ENCODE results near the gene CACNB1. TPM values are rescaled to one million over a fixed set of nuclear protein-coding genes. Genes with fewer than 3 reads are reported as not detected.

CACNB1 gene
- total RNA-seq, 2 donors from 2014 or later, result 18.8 to 49.9 TPM

DNA sequence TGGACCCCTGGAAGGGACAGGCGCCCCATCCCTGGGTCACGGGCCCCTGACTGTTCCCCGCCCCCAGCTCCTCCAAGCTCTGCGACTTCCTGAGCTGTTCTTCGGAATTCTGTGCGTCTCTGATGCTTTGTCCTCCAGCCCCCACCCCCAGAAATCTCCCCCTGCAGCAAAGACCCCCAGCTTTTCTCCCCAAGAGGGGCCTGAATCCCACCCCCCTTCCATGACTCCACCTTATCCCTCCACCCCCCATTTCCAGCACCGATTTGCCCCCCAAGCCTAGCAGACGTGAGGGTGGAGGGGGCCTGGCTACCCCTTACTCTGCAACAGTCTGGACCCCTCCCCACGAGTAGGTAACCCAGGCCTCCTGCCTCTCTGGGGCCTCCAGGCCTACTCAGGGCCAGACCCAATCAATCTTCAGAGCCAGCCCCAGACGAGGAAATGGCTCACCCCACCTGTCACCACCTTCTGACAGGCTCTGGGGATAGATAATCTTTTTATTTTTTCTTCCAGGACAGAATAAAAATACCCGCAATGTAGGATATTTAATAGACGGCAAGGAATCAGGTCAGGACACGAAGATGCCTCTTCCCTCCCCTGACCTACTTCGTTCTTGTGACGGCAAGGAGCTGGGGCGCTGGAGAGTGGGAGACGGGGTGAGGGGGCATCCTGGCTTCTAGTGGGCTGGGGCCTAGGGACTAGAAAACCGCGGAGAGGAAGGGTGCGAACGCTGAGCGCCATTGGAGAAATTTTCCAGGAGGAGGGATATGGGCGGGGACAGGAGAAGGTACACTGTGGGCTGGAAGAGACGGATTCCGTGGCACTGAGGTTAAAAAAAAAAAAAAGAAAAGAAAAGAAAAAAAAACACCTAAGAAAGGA, 45.3 kb downstream of the CACNB1 start:
- Mint-ChIP-seq H3K27ac (peak overlapping the region; percentile 99 to 100), H3K4me3 (peak overlapping the region; percentile 96), H3K27me3 (peaks cover 3 to 20% of the 10 kb centered on the region in 2 donors), H3K36me3 (no peaks in the 10 kb centered on the region), H3K9me3 (no peaks in the 10 kb centered on the region), H3K4me1 (ENCODE audit: low read depth in 2 of 2) (peaks cover 22 to 38% of the 10 kb centered on the region in 2 donors)
- DNase-seq (ENCODE audit: low spot score), result no peak
- ATAC-seq, result no peak

DNA sequence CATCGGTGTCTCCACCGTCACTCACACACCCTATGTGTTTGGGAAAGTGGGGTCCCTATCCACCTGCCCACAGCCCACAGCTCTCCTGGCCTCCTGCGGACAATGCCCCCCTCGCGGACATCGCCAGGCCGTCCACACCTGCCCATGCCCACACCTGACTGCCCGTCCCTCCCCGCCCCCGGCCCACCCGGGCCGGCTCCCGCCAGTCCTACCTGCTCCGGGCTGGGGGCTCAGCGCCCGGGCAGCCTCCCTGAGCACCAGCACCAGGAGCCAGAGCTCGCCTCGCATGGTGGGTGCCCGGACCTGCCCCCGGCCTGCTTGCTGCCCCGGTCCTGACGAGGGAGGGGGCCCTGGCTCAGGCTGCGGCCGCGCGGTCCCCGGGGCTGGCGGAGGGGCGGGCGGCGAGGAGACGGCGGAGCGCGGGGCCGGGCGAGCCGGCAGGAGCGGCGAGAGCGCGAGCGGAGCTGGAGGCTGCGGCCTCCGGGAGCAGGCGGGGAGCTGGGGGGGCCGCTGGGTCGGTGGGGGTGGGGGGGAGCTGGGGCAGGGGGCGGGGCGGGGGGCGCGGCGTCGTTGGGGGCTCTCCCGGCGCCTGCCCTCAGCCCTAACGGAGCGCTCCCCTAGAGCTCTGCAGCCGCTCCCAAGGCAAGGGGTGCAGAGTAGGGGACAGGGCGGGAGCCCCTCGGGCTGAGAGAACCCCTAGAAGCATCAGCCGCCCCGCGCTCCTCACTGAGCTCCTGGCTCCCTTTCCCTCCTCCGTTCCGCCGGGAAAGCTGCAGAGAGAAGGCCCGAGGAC, 46.1 kb downstream of the CACNB1 start, which contains the start of gene PLXDC1:
Gene PLXDC1 (minus strand): TSS at position 488 of the 793 bp plus-strand sequence. CDS start 200 bp downstream, at position 288.
- Mint-ChIP-seq H3K36me3 (no peaks in the 10 kb centered on the region), H3K27ac (peak within 1 kb of the TSS; percentile 99 to 100), H3K4me3 (peak within 1 kb of the TSS; percentile 96), H3K27me3 (peaks cover 3 to 20% of the 10 kb centered on the region in 2 donors), H3K4me1 (ENCODE audit: low read depth in 2 of 2) (peaks cover 22 to 38% of the 10 kb centered on the region in 2 donors), H3K9me3 (no peaks in the 10 kb centered on the region)
- ATAC-seq, result no peak
- DNase-seq (ENCODE audit: low spot score), result no peak

DNA sequence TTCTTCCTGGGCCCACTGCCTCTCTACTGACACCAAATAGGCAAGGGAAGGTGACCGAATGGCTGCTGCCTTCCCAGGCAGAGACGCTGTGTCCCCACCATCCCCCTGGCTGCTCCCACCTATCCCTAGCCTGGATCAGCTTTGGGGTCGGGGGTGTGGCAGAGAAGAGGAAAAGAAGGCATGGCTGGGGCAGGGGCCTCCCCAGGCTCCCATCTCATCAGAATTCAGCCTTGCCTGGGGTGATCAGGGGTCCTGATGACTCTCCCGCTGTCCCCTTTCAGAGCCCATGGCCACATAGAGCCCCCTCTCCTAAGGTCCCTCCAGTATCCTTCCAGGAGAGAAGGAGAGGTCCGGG, 46.7 kb downstream of the CACNB1 start:
- Mint-ChIP-seq H3K27me3 (peaks cover 3 to 20% of the 10 kb centered on the region in 2 donors), H3K4me1 (ENCODE audit: low read depth in 2 of 2) (peaks cover 22 to 38% of the 10 kb centered on the region in 2 donors), H3K27ac (no peak overlapping the region), H3K9me3 (no peaks in the 10 kb centered on the region), H3K4me3 (peak overlapping the region; percentile 30), H3K36me3 (no peaks in the 10 kb centered on the region)
- ATAC-seq (no peak), DNase-seq (ENCODE audit: low spot score) (no peak)

GRCh38 chr17:39150104-39150634, 47.3 kb downstream of the CACNB1 start:
- H3K4me3 Mint-ChIP-seq, result peak overlapping the region; percentile 30
- H3K4me1 Mint-ChIP-seq (ENCODE audit: low read depth in 2 of 2), result peaks cover 22 to 38% of the 10 kb centered on the region in 2 donors
- H3K36me3 Mint-ChIP-seq, result no peaks in the 10 kb centered on the region
- DNase-seq (ENCODE audit: low spot score) (no peak), ATAC-seq (no peak)
- H3K27ac Mint-ChIP-seq, result peak overlapping the region in 1 of 2 donors; percentile 10
- peaks cover 3 to 20% of the 10 kb centered on the region in 2 donors for H3K27me3 Mint-ChIP-seq
- no peaks in the 10 kb centered on the region for H3K9me3 Mint-ChIP-seq

DNA sequence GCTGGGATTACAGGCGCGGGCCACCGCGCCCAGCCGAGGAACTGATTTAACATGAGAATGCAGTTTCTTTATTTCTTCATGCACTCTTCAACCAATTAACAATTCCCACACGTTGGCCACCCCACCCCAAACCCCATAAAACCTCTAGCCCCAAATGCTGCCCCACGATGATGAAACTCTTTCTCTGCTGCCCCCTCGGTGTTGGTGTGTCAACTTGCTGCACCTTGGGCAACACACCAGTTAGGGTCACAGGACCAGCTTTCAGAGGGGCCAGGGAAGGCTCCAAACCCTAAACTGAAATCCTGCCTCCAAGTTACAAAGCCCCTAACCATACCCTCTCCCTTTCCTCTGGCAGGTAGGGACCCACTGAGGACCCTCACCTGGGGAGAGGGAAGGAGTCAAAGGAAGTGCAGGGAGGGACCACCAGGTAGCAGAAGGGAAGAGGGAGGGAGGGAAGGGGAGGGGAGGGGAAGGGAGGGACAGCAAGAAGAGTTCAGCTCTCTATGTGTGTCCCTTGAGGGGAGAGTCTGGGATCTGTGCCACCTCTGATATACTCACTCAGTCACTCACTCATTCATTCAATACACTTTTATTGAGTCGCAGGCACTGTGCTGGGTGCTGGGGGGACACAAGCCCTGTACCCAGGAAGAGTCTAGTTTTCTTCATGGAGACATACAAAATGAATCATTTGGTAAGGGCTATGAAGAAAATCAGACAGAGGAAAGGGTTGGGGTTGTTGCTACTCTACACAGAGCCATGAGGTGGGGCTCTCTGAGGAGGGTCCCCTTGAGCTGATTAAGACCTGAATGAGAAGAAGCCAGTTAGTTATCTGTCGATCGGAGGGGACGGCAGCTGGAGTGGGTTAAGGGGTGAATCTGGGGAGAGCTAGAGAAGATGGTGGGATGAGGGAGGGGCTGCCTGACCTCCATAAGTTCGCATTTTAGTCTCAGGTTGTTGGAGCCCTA, 50.0 kb downstream of the CACNB1 start:
- no peak overlapping the region for H3K27ac Mint-ChIP-seq
- no peaks in the 10 kb centered on the region for H3K36me3 Mint-ChIP-seq
- H3K27me3 Mint-ChIP-seq, result peaks cover 3 to 14% of the 10 kb centered on the region in 2 donors
- DNase-seq (ENCODE audit: low spot score), result no peak
- no peaks in the 10 kb centered on the region for H3K9me3 Mint-ChIP-seq
- H3K4me1 Mint-ChIP-seq (ENCODE audit: low read depth in 2 of 2), result peaks cover under 1 to 17% of the 10 kb centered on the region in 2 donors
- no peak overlapping the region for H3K4me3 Mint-ChIP-seq
- ATAC-seq, result no peak

- H3K36me3 Mint-ChIP-seq, result no peaks in the 10 kb centered on the region
- DNase-seq (ENCODE audit: low spot score), result no peak
- H3K27me3 Mint-ChIP-seq, result peaks cover 3 to 14% of the 10 kb centered on the region in 2 donors
These were observed 51.2 kb downstream of the CACNB1 start for GRCh38 chr17:39146273-39146672.

GRCh38 chr17:39145143-39145542, 52.3 kb downstream of the CACNB1 start:
- Mint-ChIP-seq H3K4me3 (no peak overlapping the region), H3K27ac (no peak overlapping the region), H3K36me3 (no peaks in the 10 kb centered on the region), H3K27me3 (peaks cover 3 to 9% of the 10 kb centered on the region in 2 donors), H3K9me3 (no peaks in the 10 kb centered on the region), H3K4me1 (ENCODE audit: low read depth in 2 of 2) (peaks cover 0 to 5% of the 10 kb centered on the region in 2 donors)
- no peak for DNase-seq (ENCODE audit: low spot score)
- peak in 1 of 2 donors; percentile 34 for ATAC-seq

More at GRCh38 chr17:39146273-39146672, 51.2 kb downstream of the CACNB1 start:
- peaks cover 0 to 9% of the 10 kb centered on the region in 2 donors for H3K4me1 Mint-ChIP-seq (ENCODE audit: low read depth in 2 of 2)
- no peak for ATAC-seq
- no peak overlapping the region for H3K27ac Mint-ChIP-seq
- H3K9me3 Mint-ChIP-seq, result no peaks in the 10 kb centered on the region
- H3K4me3 Mint-ChIP-seq, result no peak overlapping the region

DNA sequence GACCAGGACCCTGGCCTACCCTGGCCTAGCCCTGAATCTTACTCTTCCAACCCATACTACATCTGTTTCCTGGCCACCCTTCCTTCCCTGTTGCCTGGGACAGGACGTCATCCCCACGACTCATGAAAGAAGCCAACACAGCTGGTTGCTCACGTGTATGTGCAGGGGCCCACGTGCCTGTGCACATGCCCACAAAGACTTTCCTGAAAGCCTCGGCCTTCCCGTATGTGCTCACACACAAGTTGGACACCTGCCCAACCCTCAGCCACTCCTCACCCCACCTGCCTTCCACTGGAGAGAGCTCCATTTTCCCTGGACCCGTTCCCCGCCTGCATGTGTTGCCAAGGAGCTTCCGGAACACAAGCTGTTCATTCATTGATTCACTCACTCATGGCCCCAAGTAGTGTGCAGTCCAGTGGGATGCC, 53.0 kb downstream of the CACNB1 start:
- ATAC-seq (no peak), DNase-seq (ENCODE audit: low spot score) (no peak)
- peaks cover 2 to 3% of the 10 kb centered on the region in 2 donors for H3K27me3 Mint-ChIP-seq
- H3K9me3 Mint-ChIP-seq, result no peaks in the 10 kb centered on the region
- no peak overlapping the region for H3K27ac Mint-ChIP-seq
- no peaks in the 10 kb centered on the region for H3K36me3 Mint-ChIP-seq
- H3K4me1 Mint-ChIP-seq (ENCODE audit: low read depth in 2 of 2), result no peaks in the 10 kb centered on the region
- H3K4me3 Mint-ChIP-seq, result no peak overlapping the region

- Mint-ChIP-seq H3K27ac (no peak overlapping the region), H3K36me3 (no peaks in the 10 kb centered on the region), H3K4me3 (no peak overlapping the region), H3K27me3 (peaks cover 0 to 3% of the 10 kb centered on the region in 2 donors), H3K4me1 (ENCODE audit: low read depth in 2 of 2) (no peaks in the 10 kb centered on the region), H3K9me3 (no peaks in the 10 kb centered on the region)
- no peak for DNase-seq (ENCODE audit: low spot score)
- peak in 1 of 2 donors; percentile 35 for ATAC-seq
These were observed 53.8 kb downstream of the CACNB1 start for GRCh38 chr17:39143552-39144093.

DNA sequence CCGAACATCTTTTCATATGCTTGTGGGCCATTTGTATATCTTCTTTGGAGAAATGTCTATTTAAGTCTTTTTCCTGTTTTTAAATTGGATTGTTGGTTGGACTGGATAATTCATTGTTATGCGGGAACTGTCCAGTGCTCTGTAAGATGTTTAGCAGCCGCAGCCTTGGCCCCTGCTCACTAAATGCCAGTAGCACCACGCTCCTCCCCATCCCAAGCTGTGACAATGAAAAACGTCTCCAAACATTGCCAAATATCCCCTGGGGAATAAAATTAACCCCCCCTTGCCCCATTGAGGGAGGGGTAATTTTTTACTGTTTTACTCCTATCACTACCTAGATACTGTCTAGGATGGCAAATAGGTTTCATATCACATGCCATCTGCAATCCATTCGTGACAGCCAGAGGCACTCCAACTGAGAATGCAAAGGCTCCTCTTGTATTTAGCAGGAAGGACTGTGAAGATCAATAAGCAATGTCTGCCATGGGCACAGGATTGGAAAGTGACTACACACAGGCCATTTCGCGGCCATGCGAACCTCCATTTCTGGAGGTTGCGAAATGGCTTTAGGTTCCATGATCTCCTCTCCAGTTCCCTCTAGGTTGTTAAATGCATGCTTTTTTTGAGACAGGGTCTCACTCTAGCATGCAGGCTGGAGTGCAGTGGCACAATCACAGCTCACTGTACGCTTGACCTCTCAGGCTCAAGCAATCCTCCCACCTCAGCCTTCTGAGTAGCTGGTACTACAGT, 55.4 kb downstream of the CACNB1 start:
- Mint-ChIP-seq H3K27me3 (no peaks in the 10 kb centered on the region), H3K36me3 (no peaks in the 10 kb centered on the region), H3K4me1 (ENCODE audit: low read depth in 2 of 2) (no peaks in the 10 kb centered on the region), H3K27ac (no peak overlapping the region), H3K9me3 (no peaks in the 10 kb centered on the region), H3K4me3 (no peak overlapping the region)
- ATAC-seq (no peak), DNase-seq (ENCODE audit: low spot score) (no peak)

DNA sequence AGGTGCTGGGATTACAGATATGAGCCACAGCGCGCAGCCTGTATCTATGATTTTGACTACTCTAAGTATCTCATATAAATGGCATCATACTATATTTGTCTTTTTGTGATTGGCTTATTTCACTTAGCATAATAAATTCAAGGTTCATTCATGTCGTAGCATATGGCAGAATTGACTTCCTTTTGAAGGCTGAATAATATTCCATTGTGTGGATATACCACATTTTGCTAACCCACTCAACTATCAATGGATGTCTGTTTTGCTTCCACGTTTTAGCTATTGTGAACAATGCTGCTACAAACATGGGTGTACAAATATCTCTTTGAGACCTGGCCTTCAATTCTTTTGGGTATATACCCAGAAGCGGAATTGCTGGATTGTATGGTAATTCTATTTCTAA, 56.2 kb downstream of the CACNB1 start:
- no peak overlapping the region for H3K27ac Mint-ChIP-seq
- ATAC-seq, result no peak
- H3K4me3 Mint-ChIP-seq, result no peak overlapping the region
- no peaks in the 10 kb centered on the region for H3K36me3 Mint-ChIP-seq
- DNase-seq (ENCODE audit: low spot score), result no peak
- no peaks in the 10 kb centered on the region for H3K9me3 Mint-ChIP-seq
- H3K4me1 Mint-ChIP-seq (ENCODE audit: low read depth in 2 of 2), result no peaks in the 10 kb centered on the region
- H3K27me3 Mint-ChIP-seq, result no peaks in the 10 kb centered on the region

DNA sequence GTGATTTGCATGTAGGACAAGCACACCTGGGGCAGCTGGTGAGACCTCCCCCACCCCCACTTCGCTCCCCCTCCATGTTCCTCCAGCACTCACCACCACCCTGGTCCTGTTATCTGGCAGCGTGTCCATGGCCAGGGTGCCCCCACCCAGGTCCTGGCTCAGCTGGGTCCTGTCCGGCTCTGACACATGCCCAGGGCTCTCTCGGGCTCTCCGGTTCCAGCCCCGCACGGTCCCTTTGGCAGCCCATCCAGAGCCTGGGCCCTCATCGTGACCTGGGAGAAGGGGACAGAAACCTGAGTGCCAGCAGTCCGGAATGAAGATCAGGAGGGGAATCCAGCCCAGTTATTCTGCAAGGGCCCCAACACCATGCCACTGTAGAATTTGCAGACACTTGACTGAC, 57.9 kb downstream of the CACNB1 start:
- H3K36me3 Mint-ChIP-seq, result no peaks in the 10 kb centered on the region
- ATAC-seq (no peak), DNase-seq (ENCODE audit: low spot score) (no peak)
- no peaks in the 10 kb centered on the region for H3K27me3 Mint-ChIP-seq
- H3K9me3 Mint-ChIP-seq, result no peaks in the 10 kb centered on the region
- peaks cover 0 to 3% of the 10 kb centered on the region in 2 donors for H3K4me1 Mint-ChIP-seq (ENCODE audit: low read depth in 2 of 2)
- H3K27ac Mint-ChIP-seq, result no peak overlapping the region
- H3K4me3 Mint-ChIP-seq, result no peak overlapping the region
